H9 (cell line): ENCODE data around the gene CPSF6. TPM values are rescaled to one million over a fixed set of nuclear protein-coding genes. Genes with fewer than 3 reads are reported as not detected.
A peak's percentile ranks its signal among the peaks of the same experiment; 100 is the strongest.
"Not testable (repeated sequence)": the region's sequence is repeated elsewhere in the genome, so short reads cannot be mapped to it uniquely, and the experiment has no call there.

Experiments used
- DNase-seq: peaks from one replicate; pipeline ENCODE4 v3.0.0-alpha.2; 2017
- H2AFZ ChIP-seq: one replicate; pipeline ENCODE4 v1.6.1; 2013; ENCODE audit warnings: mild to moderate bottlenecking, low read length, control low read depth, moderate library complexity
- H2AK5ac ChIP-seq: 2 replicates; pipeline ENCODE4 v1.6.1; 2013; ENCODE audit warnings: low read length, control low read depth, mixed read lengths; ENCODE audit not compliant: insufficient read length
- H2BK120ac ChIP-seq: one replicate; pipeline ENCODE4 v1.6.1; 2013; ENCODE audit warnings: low read depth, mild to moderate bottlenecking, low read length, control low read depth, inconsistent platforms; ENCODE audit not compliant: poor library complexity, severe bottlenecking
- H2BK12ac ChIP-seq: 2 replicates; pipeline ENCODE4 v1.6.1; 2013; ENCODE audit warnings: low read length, control low read depth, mixed read lengths, low read depth; ENCODE audit not compliant: insufficient read length
- H2BK15ac ChIP-seq: 2 replicates; pipeline ENCODE4 v1.6.1; 2013; ENCODE audit warnings: low read depth, low read length, control low read depth
- H2BK20ac ChIP-seq: one replicate; pipeline ENCODE4 v1.6.1; 2013; ENCODE audit warnings: low read depth, mild to moderate bottlenecking, low read length, control low read depth, inconsistent platforms; ENCODE audit not compliant: poor library complexity, severe bottlenecking
- H2BK5ac ChIP-seq: 2 replicates; pipeline ENCODE4 v1.6.1; 2013; ENCODE audit warnings: low read length, control low read depth, mixed read lengths; ENCODE audit not compliant: insufficient read length
- H3K14ac ChIP-seq: 2 replicates; pipeline ENCODE4 v1.6.1; 2013; ENCODE audit warnings: low read length, control low read depth; ENCODE audit not compliant: insufficient read depth
- H3K18ac ChIP-seq: 2 replicates; pipeline ENCODE4 v1.6.1; 2013; ENCODE audit warnings: low read depth, mild to moderate bottlenecking, mixed read lengths, low read length, control low read depth; ENCODE audit not compliant: insufficient read length
- H3K23ac ChIP-seq: 2 replicates; pipeline ENCODE4 v1.6.1; 2013; ENCODE audit warnings: low read length, control low read depth, mixed read lengths, low read depth; ENCODE audit not compliant: insufficient read length
- H3K23me2 ChIP-seq: 2 replicates; pipeline ENCODE4 v1.6.1; 2013; ENCODE audit warnings: low read depth, mild to moderate bottlenecking, mixed read lengths, low read length, control low read depth; ENCODE audit not compliant: insufficient read length, poor library complexity, severe bottlenecking
- H3K27ac ChIP-seq: 2 replicates; pipeline ENCODE4 v1.5.1; 2013; ENCODE audit warnings: low read length, control low read depth, mixed read lengths, low read depth; ENCODE audit not compliant: insufficient read length
- H3K27me3 ChIP-seq: 2 replicates; pipeline ENCODE4 v1.6.1; 2013; ENCODE audit warnings: low read length, control low read depth, inconsistent platforms; ENCODE audit not compliant: insufficient read depth
- H3K4ac ChIP-seq: 2 replicates; pipeline ENCODE4 v1.6.1; 2013; ENCODE audit warnings: low read depth, mild to moderate bottlenecking, control low read depth, inconsistent platforms, low read length, moderate library complexity
- H3K4me1 ChIP-seq: 2 replicates; pipeline ENCODE4 v1.6.1; 2013; ENCODE audit warnings: low read length, control low read depth, inconsistent platforms; ENCODE audit not compliant: insufficient read depth
- H3K4me2 ChIP-seq: 2 replicates; pipeline ENCODE4 v1.6.1; 2013; ENCODE audit warnings: low read length, control low read depth, mixed read lengths; ENCODE audit not compliant: insufficient read length, insufficient read depth
- H3K56ac ChIP-seq: 2 replicates; pipeline ENCODE4 v1.6.1; 2013; ENCODE audit warnings: low read depth, mild to moderate bottlenecking, mixed read lengths, low read length, control low read depth; ENCODE audit not compliant: insufficient read length
- H3K79me1 ChIP-seq: 2 replicates; pipeline ENCODE4 v1.6.1; 2013; ENCODE audit warnings: low read depth, mild to moderate bottlenecking, moderate library complexity, low read length, control low read depth, inconsistent platforms; ENCODE audit not compliant: insufficient read depth, poor library complexity, severe bottlenecking
- H3K79me2 ChIP-seq: 2 replicates; pipeline ENCODE4 v1.6.1; 2013; ENCODE audit warnings: low read length, control low read depth, inconsistent platforms; ENCODE audit not compliant: insufficient read depth
- H3K9ac ChIP-seq: 2 replicates; pipeline ENCODE4 v1.6.1; 2013; ENCODE audit warnings: low read length, control low read depth, mixed read lengths; ENCODE audit not compliant: insufficient read length; ENCODE audit errors: extremely low read depth
- H3K9me3 ChIP-seq: one replicate; pipeline ENCODE4 v1.6.1; 2013; ENCODE audit warnings: low read depth, low read length, inconsistent platforms; ENCODE audit not compliant: control insufficient read depth
- H3T11ph ChIP-seq: one replicate; pipeline ENCODE4 v1.6.1; 2013; ENCODE audit warnings: mild to moderate bottlenecking, low read length, control low read depth, inconsistent platforms
- H4K20me1 ChIP-seq: one replicate; pipeline ENCODE4 v1.6.1; 2013; ENCODE audit not compliant: control insufficient read depth, insufficient read length, insufficient read depth
- H4K5ac ChIP-seq: 2 replicates; pipeline ENCODE4 v1.6.1; 2013; ENCODE audit warnings: low read depth, mild to moderate bottlenecking, mixed read lengths, low read length, control low read depth; ENCODE audit not compliant: insufficient read length
- H4K8ac ChIP-seq: replicated peaks from 2 replicates; pipeline ENCODE4 v1.6.1; 2013; ENCODE audit warnings: low read length, control low read depth, mixed read lengths, low read depth; ENCODE audit not compliant: insufficient read length
- H4K91ac ChIP-seq: 2 replicates; pipeline ENCODE4 v1.6.1; 2013; ENCODE audit warnings: low read depth, mild to moderate bottlenecking, moderate library complexity, mixed read lengths, low read length, control low read depth; ENCODE audit not compliant: insufficient read length
- H3K27ac Mint-ChIP-seq, 3 experiments: 2 replicates in 2 of 3; 3 replicates in 1 of 3; pipeline ENCODE4 v1.8.0; 2020 to 2021; ENCODE audit warnings: mixed read lengths in 3 of 3, mild to moderate bottlenecking in 1 of 3, moderate library complexity in 1 of 3
- H3K27me3 Mint-ChIP-seq: 2 replicates; pipeline ENCODE4 v1.8.0; 2021; ENCODE audit warnings: low read depth, mild to moderate bottlenecking, moderate library complexity, mixed read lengths
- H3K36me3 Mint-ChIP-seq, 3 experiments: 2 replicates in 2 of 3; 3 replicates in 1 of 3; pipeline ENCODE4 v1.8.0; 2020 to 2021; ENCODE audit warnings: low read depth in 3 of 3, mixed read lengths in 3 of 3; ENCODE audit not compliant: insufficient read depth in 1 of 3
- H3K4me1 Mint-ChIP-seq, 2 experiments: 2 replicates each; pipeline ENCODE4 v1.8.0; 2020; ENCODE audit warnings: mixed read lengths in 2 of 2
- H3K4me3 Mint-ChIP-seq, 2 experiments: 2 replicates in 1 of 2; 3 replicates in 1 of 2; pipeline ENCODE4 v1.8.0; 2020 to 2021; ENCODE audit warnings: mild to moderate bottlenecking in 2 of 2, mixed read lengths in 2 of 2, moderate library complexity in 1 of 2
- H3K9me3 Mint-ChIP-seq, 2 experiments: 2 replicates in 1 of 2; 3 replicates in 1 of 2; pipeline ENCODE4 v1.8.0; 2020; ENCODE audit warnings: mild to moderate bottlenecking in 2 of 2, mixed read lengths in 2 of 2, moderate library complexity in 1 of 2
- WGBS: extraction: QIAGEN DNeasy Blood & Tissue Kit; methylation state at CpG from one replicate; pipeline ENCODE4 v1.1.7; 2013; ENCODE audit warnings: missing lambda C conversion rate, low lambda C conversion rate, mixed read lengths; ENCODE audit not compliant: insufficient read length; ENCODE audit errors: extremely low coverage; 5-methylcytosine and 5-hydroxymethylcytosine counted together
- total RNA-seq: library from RNA; stranded (reverse); gene quantifications from 2 replicates; pipeline ENCODE4 v1.2.1, GENCODE V29; 2021
- TF ChIP-seq, protein P1 (sequence below): fragments of 200-600 bp; sonication (generic); conservative IDR thresholded peaks from 3 replicates; pipeline ENCODE4 v1.8.0; 2021; ENCODE audit warnings: antibody characterized with exemption, mild to moderate bottlenecking

CPSF6 gene
- total RNA-seq, 1 experiment from 2014 or later: 183 TPM

DNA sequence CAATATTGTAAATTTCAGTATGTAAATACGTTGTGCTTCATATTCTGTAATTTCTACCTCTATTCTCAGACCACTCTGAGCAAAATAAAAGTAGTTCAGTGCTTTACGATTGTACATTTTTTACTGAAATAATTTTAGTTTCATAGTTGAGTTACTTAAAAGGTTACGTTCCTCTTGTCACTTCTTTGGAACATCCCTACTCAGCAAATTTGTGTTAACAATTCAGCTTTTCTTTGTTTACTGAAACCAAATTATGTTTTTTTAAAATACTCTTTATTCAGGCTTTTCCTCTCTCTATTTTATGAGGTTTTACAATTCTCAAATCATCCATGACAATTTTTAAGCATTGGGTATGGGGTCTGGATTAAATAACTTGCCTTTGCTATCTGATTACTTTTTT is 25.8 kb downstream of the CPSF6 start:
- DNase-seq: no peak
- Histone ChIP-seq H2BK120ac (no peak overlapping the region), H4K91ac (no peak overlapping the region), H3T11ph (no peak overlapping the region), H2BK12ac (no peak overlapping the region), H3K18ac (no peak overlapping the region), H2AFZ (no peak overlapping the region), H3K4me2 (no peak overlapping the region), H3K27me3 (no peaks in the 10 kb centered on the region), H3K27ac (no peak overlapping the region), H3K4ac (no peak overlapping the region), H3K4me1 (no peaks in the 10 kb centered on the region), H4K5ac (no peak overlapping the region), H3K9ac (no peak overlapping the region), H2BK15ac (no peak overlapping the region), H4K20me1 (no peaks in the 10 kb centered on the region), H3K79me1 (no peaks in the 10 kb centered on the region), H2BK5ac (no peak overlapping the region), H3K23ac (no peak overlapping the region), H2BK20ac (no peak overlapping the region), H3K14ac (no peak overlapping the region), H2AK5ac (no peak overlapping the region), H3K79me2 (no peaks in the 10 kb centered on the region), H4K8ac (no peak overlapping the region), H3K56ac (no peak overlapping the region), H3K23me2 (no peaks in the 10 kb centered on the region), H3K9me3 (no peaks in the 10 kb centered on the region)
- Mint-ChIP-seq H3K4me3 (no peak overlapping the region), H3K4me1 (no peaks in the 10 kb centered on the region), H3K9me3 (no peaks in the 10 kb centered on the region), H3K36me3 (peaks cover 21 to 67% (median 61%) of the 10 kb centered on the region in 3 experiments; a peak in 6 of 7 replicates), H3K27ac (peak overlapping the region in 1 of 3 experiments; percentile 51; a peak in 1 of 7 replicates), H3K27me3 (no peaks in the 10 kb centered on the region)
- no CpG with 5 or more reads among the region's 3 CpGs for WGBS
- TF ChIP-seq, protein P1, sequence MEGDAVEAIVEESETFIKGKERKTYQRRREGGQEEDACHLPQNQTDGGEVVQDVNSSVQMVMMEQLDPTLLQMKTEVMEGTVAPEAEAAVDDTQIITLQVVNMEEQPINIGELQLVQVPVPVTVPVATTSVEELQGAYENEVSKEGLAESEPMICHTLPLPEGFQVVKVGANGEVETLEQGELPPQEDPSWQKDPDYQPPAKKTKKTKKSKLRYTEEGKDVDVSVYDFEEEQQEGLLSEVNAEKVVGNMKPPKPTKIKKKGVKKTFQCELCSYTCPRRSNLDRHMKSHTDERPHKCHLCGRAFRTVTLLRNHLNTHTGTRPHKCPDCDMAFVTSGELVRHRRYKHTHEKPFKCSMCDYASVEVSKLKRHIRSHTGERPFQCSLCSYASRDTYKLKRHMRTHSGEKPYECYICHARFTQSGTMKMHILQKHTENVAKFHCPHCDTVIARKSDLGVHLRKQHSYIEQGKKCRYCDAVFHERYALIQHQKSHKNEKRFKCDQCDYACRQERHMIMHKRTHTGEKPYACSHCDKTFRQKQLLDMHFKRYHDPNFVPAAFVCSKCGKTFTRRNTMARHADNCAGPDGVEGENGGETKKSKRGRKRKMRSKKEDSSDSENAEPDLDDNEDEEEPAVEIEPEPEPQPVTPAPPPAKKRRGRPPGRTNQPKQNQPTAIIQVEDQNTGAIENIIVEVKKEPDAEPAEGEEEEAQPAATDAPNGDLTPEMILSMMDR: no peak

DNA sequence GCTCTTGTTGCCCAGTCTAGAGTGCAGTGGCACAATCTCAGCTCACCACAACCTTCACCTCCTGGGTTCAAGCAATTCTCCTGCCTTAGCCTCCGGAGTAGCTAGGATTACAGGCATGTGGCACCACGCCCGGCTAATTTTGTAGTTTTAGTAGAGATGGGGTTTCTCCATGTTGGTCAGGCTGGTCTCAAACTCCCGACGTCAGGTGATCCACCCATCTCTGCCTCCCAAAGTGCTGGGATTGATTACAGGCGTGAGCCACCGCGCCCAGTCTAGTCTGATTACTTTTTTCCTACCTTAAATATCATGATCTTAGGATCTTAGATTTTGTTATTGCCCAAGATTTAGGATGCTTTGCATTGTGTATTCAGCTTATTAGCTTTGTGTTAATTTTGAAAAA is 26.3 kb downstream of the CPSF6 start:
- not testable (repeated sequence) for H4K20me1 ChIP-seq, H3K27ac ChIP-seq
- no CpG with 5 or more reads among the region's 8 CpGs for WGBS

More for the DNA sequence above, 26.3 kb downstream of the CPSF6 start:
- H3K27me3 ChIP-seq, H2BK20ac ChIP-seq, H2BK5ac ChIP-seq, H3K9ac ChIP-seq, H3K4ac ChIP-seq, H3K18ac ChIP-seq, H3K79me1 ChIP-seq, H3T11ph ChIP-seq, H2AFZ ChIP-seq, H3K56ac ChIP-seq, H2BK120ac ChIP-seq, H3K4me1 ChIP-seq, H2BK15ac ChIP-seq, H3K23me2 ChIP-seq, DNase-seq, H3K23ac ChIP-seq, H3K4me3 Mint-ChIP-seq, H3K14ac ChIP-seq, H3K79me2 ChIP-seq, H4K91ac ChIP-seq, H3K9me3 Mint-ChIP-seq, H4K5ac ChIP-seq, H3K27me3 Mint-ChIP-seq, H4K8ac ChIP-seq, H3K4me2 ChIP-seq, H3K9me3 ChIP-seq, H2BK12ac ChIP-seq, H2AK5ac ChIP-seq, H3K4me1 Mint-ChIP-seq: not testable (repeated sequence)
- Mint-ChIP-seq H3K27ac (peak overlapping the region in 2 of 3 experiments; percentile 27 to 51; a peak in 2 of 7 replicates), H3K36me3 (peaks cover 17 to 67% (median 59%) of the 10 kb centered on the region in 3 experiments; a peak in 6 of 7 replicates)
